Testis (tissue), 2 donors: ENCODE results near the gene STX5.

ENCODE experiments used
- POLR2A ChIP-seq: fragments of 450-650 bp; IDR thresholded peaks from one replicate; pipeline ENCODE4 v1.6.1; 2017; ENCODE audit warnings: antibody characterized with exemption, mild to moderate bottlenecking, moderate library complexity
- TF ChIP-seq, protein P1 (sequence below), 3 experiments: fragments of 450-650 bp in 2 of 3; fragments of 200-600 bp in 1 of 3; sonication (generic) in 1 of 3; IDR thresholded peaks; one replicate each; pipeline ENCODE4 v1.5.1; 2016 to 2019; ENCODE audit warnings: antibody characterized with exemption in 3 of 3, mild to moderate bottlenecking in 2 of 3, moderate library complexity in 1 of 3

DNA sequence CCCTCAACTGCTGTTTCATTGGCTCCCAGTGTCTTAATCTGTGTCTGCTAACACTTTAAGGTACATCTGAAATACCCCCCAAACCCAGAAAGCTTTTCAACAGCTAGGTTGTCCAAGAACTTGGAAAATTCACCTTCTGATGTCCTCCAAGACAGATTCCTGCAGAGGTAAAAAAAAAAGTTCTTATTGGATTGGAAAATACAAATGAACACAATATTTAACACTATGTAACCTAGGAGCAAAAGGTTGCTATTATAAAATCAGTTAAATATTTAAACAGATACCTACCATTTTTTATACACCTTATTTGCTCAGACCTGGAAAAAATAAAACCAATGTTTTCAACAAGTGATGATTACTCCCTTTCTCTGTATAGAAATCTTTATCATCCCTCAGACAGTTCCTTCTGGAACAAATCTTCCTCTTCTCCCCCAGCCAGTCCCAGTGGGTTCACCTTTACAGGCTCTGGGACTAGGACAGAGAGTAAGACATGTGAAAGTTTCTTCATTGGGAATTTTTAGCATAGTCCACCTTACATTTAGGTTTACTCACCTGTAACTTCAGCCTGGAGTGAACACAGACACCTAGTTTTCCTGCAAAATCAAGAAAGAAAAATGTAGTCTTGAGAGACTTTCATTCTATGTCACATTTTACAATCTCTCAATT lies 20.8 kb upstream of the STX5 start:
- TF ChIP-seq, protein P1, sequence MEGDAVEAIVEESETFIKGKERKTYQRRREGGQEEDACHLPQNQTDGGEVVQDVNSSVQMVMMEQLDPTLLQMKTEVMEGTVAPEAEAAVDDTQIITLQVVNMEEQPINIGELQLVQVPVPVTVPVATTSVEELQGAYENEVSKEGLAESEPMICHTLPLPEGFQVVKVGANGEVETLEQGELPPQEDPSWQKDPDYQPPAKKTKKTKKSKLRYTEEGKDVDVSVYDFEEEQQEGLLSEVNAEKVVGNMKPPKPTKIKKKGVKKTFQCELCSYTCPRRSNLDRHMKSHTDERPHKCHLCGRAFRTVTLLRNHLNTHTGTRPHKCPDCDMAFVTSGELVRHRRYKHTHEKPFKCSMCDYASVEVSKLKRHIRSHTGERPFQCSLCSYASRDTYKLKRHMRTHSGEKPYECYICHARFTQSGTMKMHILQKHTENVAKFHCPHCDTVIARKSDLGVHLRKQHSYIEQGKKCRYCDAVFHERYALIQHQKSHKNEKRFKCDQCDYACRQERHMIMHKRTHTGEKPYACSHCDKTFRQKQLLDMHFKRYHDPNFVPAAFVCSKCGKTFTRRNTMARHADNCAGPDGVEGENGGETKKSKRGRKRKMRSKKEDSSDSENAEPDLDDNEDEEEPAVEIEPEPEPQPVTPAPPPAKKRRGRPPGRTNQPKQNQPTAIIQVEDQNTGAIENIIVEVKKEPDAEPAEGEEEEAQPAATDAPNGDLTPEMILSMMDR (IDR thresholded peaks at IDR 0.05) = no peak
- no peak for TF ChIP-seq POLR2A
